Activated naive CD4-positive, alpha-beta T cell treated with anti-CD3 and anti-CD28 coated beads, Interleukin-2, amount 50 U/mL, for 72 hours (primary cell): Measurements from ENCODE around the gene CORO2B. TPM values are rescaled to one million over a fixed set of nuclear protein-coding genes. Genes with fewer than 3 reads are reported as not detected.
"Not testable (repeated sequence)": the region's sequence is repeated elsewhere in the genome, so short reads cannot be mapped to it uniquely, and the experiment has no call there.

Source experiments
- ATAC-seq, 2 donors: fragments of 150-1000 bp; cut with Tn5 transposase; 2 replicates each; pipeline ENCODE4 v1.10.0; 2021; ENCODE audit warnings: mild to moderate bottlenecking in 2 of 2, moderate library complexity in 2 of 2
- DNase-seq, 2 donors: peaks; one replicate each; pipeline ENCODE4 v3.0.0; 2021 to 2022; ENCODE audit warnings: low spot score in 2 of 2
- H3K27ac Mint-ChIP-seq, 2 donors: one replicate each; pipeline ENCODE4 v1.8.0; 2022; ENCODE audit warnings: mild to moderate bottlenecking in 2 of 2, mixed read lengths in 2 of 2
- H3K36me3 Mint-ChIP-seq, 2 donors: one replicate each; pipeline ENCODE4 v1.8.0; 2022; ENCODE audit warnings: mixed read lengths in 2 of 2
- H3K9me3 Mint-ChIP-seq, 2 donors: one replicate each; pipeline ENCODE4 v1.8.0; 2022; ENCODE audit warnings: mixed read lengths in 2 of 2
- total RNA-seq, 2 donors: library from RNA; stranded (reverse); gene quantifications; one replicate each; pipeline ENCODE4 v1.2.3, GENCODE V29; 2022

CORO2B gene
- total RNA-seq, 2 donors from 2014 or later, result 0.07 TPM; not detected in 1

- Mint-ChIP-seq H3K27ac (no peak overlapping the region), H3K9me3 (no peaks in the 10 kb centered on the region), H3K36me3 (no peaks in the 10 kb centered on the region)
- DNase-seq, result no peak
- no peak for ATAC-seq
These were observed 15.9 kb downstream of the CORO2B start for GRCh38 chr15:68594533-68595259.

- H3K36me3 Mint-ChIP-seq, result no peaks in the 10 kb centered on the region
- no peak for DNase-seq
- H3K9me3 Mint-ChIP-seq, result no peaks in the 10 kb centered on the region
- no peak for ATAC-seq
- H3K27ac Mint-ChIP-seq, result no peak overlapping the region
These were observed 16.4 kb downstream of the CORO2B start for GRCh38 chr15:68595260-68595564.

GRCh38 chr15:68595761-68596160 lies 17.0 kb downstream of the CORO2B start:
- Mint-ChIP-seq H3K36me3 (no peaks in the 10 kb centered on the region), H3K27ac (no peak overlapping the region), H3K9me3 (no peaks in the 10 kb centered on the region)
- DNase-seq, result no peak
- ATAC-seq, result no peak

- DNase-seq (no peak), ATAC-seq (no peak)
- no peak overlapping the region for H3K27ac Mint-ChIP-seq
- no peaks in the 10 kb centered on the region for H3K9me3 Mint-ChIP-seq
- H3K36me3 Mint-ChIP-seq, result no peaks in the 10 kb centered on the region
These were observed 17.9 kb downstream of the CORO2B start for GRCh38 chr15:68596691-68597090.

DNA sequence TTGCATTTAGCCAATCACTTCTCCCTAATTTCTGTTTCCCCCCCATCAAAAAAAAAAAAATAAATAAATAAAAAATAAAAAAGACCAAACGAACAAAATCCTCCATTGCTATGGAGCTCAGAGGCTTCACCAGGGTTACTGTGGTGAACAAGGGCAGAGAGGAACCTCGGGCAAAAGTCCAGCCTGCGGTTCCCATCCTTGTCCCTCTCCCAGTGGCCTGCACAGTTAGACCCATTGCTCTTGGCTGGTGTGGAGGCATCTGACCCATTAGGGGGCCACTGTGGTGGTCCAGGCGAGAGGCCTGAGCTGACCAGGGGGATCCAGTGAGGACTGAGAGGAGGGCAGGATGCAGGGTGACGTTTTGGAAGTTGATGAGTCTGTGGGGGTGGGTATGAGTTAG lies 18.8 kb downstream of the CORO2B start:
- ATAC-seq, result no peak
- Mint-ChIP-seq H3K36me3 (no peaks in the 10 kb centered on the region), H3K27ac (no peak overlapping the region), H3K9me3 (no peaks in the 10 kb centered on the region)
- DNase-seq, result no peak

GRCh38 chr15:68598171-68599152 lies 19.7 kb downstream of the CORO2B start:
- DNase-seq (no peak), ATAC-seq (no peak)
- H3K9me3 Mint-ChIP-seq, result no peaks in the 10 kb centered on the region
- H3K27ac Mint-ChIP-seq, result no peak overlapping the region
- no peaks in the 10 kb centered on the region for H3K36me3 Mint-ChIP-seq

GRCh38 chr15:68599153-68599545 lies 20.4 kb downstream of the CORO2B start:
- DNase-seq (no peak), ATAC-seq (no peak)
- H3K36me3 Mint-ChIP-seq, result no peaks in the 10 kb centered on the region
- H3K9me3 Mint-ChIP-seq, result no peaks in the 10 kb centered on the region
- no peak overlapping the region for H3K27ac Mint-ChIP-seq

DNA sequence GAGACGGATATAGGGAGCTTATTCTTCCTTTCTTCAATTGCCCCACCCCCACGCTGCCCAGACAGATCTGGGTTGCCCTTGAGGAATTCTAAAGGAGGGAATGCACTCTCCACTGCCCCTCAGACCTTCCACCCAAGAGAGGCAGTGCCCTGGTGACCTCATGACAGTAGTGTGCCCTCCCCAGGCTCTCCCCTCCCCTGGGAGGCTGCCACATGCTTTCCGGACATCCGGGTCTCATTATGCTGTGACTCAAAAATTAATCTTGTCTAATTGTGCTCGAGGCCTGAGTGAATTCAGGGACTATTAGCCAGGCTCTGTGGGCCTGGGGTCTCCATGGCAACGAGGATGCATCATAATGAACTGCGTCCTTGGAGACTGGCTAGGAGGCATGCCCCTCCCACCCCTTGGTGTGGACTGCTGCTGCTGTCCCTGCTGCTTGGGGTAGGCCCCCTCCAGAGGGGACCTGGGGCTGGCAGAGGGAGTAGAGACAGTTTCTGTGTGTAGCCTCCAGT lies 20.8 kb downstream of the CORO2B start:
- H3K9me3 Mint-ChIP-seq, result no peaks in the 10 kb centered on the region
- no peak overlapping the region for H3K27ac Mint-ChIP-seq
- DNase-seq (no peak), ATAC-seq (no peak)
- H3K36me3 Mint-ChIP-seq, result no peaks in the 10 kb centered on the region

DNA sequence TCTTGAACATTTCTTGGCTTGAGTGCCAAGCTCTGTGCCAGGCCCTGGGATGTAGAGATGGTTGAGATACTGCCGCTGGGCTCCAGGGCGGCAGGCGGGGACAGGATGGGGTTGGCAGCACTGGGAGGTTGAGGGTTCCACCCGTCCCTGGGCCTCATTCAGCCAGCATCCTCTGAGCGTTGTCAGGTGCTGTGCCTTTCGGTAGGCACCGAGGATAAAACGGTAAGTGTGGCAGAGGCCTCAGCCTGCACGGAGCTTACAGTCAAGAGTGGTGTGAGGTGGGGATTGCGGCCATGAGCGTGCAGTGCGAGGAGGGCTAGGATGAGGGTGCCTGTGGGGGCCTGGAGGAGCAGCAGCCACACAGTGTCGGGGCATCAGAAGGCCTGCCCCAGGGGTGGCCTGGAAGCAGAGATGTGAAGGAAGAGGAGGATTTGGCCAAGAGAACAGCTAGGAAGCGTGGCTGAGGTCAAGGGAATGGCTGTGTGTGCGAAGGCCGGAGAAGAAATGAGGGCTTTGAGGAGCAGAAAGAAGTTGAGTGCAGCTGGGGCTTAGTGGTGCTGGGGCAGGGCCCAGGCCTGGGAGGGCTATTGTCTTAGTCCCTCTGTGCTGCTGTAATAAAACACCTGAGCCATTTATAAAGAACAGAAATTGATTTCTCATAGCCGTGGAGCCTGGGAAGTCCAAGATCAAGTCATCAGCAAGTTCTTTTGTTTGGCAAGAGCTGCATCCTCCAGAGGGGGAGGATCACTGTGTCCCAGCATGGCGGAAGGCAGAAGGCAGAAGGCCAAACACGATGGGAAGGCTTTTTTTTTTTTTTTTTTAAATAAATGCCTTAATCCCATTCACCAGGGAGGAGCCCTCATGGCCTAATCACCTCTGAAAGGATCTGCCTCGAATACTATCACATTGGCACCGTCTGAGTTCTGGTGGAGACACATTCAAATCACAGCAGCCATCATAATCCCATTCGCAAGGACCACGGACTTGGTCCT lies 22.7 kb downstream of the CORO2B start:
- Mint-ChIP-seq H3K36me3 (no peaks in the 10 kb centered on the region), H3K27ac (peak overlapping the region; percentile 43 to 88), H3K9me3 (no peaks in the 10 kb centered on the region)
- DNase-seq, result no peak
- no peak for ATAC-seq

- DNase-seq (no peak), ATAC-seq (no peak)
- no peaks in the 10 kb centered on the region for H3K36me3 Mint-ChIP-seq
- no peaks in the 10 kb centered on the region for H3K9me3 Mint-ChIP-seq
- H3K27ac Mint-ChIP-seq, result no peak overlapping the region
These were observed 23.8 kb downstream of the CORO2B start for GRCh38 chr15:68602459-68603215.

DNA sequence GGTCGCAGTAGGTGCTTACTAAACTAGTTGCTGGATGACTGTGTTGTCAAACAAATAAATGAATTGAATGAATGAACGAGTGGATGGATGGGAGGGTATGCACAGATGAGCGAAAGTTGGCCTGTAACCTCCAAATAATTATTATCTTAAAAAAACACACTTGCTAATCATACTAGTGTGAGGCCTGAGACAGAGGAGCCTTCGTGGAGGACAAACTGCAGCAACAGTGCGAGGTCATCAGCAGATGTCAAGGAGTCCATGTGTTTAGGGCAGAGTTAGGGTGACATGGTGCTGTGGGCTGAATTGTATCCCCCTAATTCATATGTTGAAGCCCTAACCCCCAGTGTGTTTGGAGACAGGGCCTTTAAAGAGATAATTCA lies 24.4 kb downstream of the CORO2B start:
- ATAC-seq, result no peak

DNA sequence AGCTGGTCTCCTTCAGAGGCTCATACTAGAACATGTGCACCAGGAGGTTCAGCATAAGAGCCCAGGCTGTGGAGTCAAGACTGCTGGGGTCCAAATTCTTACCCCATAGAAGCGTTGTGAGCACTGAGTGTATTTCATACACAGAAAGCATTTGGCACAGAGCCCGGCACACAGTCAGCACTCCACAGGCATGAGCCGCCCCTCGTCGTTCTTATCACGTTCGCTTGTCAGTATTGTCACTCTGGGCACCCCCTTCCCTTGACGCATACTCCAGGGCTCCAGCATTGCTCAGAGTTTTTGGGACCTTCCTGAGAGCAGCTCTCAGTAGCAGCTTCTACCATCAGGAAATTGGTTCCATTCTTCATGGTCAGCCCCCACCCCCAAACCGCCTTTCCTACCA lies 25.2 kb downstream of the CORO2B start:
- DNase-seq (no peak), ATAC-seq (no peak)
- Mint-ChIP-seq H3K27ac (no peak overlapping the region), H3K9me3 (no peaks in the 10 kb centered on the region), H3K36me3 (no peaks in the 10 kb centered on the region)

More for the DNA sequence above, 24.4 kb downstream of the CORO2B start:
- no peak for DNase-seq
- H3K9me3 Mint-ChIP-seq, result no peaks in the 10 kb centered on the region
- H3K36me3 Mint-ChIP-seq, result no peaks in the 10 kb centered on the region
- H3K27ac Mint-ChIP-seq, result no peak overlapping the region

- not testable (repeated sequence) for ATAC-seq, H3K36me3 Mint-ChIP-seq, H3K27ac Mint-ChIP-seq, H3K9me3 Mint-ChIP-seq, DNase-seq
These were observed 26.2 kb downstream of the CORO2B start for GRCh38 chr15:68604840-68605478.

GRCh38 chr15:68606375-68606774 lies 27.6 kb downstream of the CORO2B start:
- no peaks in the 10 kb centered on the region for H3K9me3 Mint-ChIP-seq
- H3K27ac Mint-ChIP-seq, result no peak overlapping the region
- ATAC-seq (no peak), DNase-seq (no peak)
- no peaks in the 10 kb centered on the region for H3K36me3 Mint-ChIP-seq

GRCh38 chr15:68608206-68608843 lies 29.5 kb downstream of the CORO2B start:
- ATAC-seq (no peak), DNase-seq (no peak)
- Mint-ChIP-seq H3K27ac (no peak overlapping the region), H3K9me3 (no peaks in the 10 kb centered on the region), H3K36me3 (no peaks in the 10 kb centered on the region)
